ENCODE measurements around the gene ZAR1L.

ZAR1L gene

DNA sequence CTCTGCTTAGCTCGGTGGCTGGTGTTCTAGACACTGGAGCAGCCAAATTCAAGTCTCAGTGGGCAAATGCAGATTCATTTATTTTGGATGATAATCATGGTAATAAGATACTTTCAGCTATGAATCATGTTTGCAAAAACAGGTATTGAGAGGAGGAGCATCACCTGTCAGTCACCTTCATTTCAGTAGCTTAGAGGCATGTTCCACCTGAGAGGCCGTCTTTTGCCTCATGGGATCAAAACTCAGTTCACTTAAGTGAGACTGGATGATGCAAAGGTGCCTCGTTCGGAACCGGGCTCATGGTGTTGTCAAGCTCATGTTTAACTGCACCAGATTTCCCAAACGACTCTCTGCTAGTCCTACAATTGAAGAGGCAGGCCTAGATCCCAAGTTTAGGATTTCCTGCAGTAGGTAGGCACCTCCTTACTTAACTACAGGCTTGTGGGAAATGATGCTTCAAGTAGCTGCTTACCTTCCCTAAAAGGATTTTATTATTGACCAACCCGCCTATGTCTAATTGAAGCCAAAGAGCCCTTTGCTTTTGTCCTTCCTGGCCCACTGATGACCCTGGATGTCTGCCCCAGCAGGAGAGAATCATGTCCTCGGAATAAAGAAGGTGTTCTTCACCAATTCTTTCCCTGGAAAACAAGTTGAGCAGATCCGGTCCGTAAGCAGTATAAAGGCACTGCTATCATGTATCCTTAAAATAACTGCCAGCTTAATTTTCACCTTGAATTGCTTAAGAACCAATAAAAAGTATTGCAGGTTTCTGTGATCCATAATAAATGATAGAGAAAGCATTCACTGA is 60.0 kb downstream of the ZAR1L start:
- no peak for DNase-seq (ENCODE audit: low spot score)

DNA sequence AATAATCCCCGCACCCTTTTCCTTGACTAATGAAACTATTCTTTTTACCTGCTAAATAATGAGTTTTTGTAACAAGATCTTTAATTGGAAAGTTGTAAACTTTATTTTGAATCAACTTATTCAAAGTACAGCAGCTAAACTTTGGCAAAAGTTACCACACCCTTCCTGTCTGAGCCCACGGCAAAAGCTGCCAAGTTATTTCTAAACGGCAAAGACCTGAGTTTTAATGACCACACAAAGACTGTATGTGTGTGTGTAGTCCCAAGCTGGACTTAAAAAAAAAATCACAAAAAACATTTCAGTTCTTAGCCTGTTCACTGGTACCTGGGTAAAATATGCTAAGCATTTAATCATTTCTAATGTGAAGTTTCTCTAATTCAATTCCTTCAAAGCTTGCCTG is 60.7 kb downstream of the ZAR1L start:
- DNase-seq (ENCODE audit: low spot score), result no peak

DNA sequence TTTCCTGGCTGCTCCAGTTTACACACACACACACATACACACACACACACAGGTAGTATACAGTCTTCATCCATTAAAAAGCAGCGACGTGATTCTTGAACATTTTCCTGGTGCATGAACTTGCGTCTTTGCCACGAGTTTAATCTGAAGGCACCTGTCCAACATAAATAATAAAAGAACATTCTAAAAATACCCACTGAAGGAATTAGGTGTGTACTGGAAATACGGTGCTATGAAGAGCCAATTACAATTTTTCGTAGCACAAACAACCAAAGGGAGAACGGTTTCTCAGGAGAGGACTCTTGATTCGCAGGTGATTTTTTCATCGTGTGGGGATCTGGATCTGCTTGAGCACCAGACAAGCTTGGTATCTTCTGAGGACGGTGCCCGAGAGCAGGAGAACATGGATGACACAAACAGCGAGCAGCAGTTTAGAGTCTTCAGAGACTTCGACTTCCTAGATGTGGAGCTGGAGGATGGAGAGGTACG is 61.2 kb downstream of the ZAR1L start:
- DNase-seq (ENCODE audit: low spot score), result no peak
